Measurements from ENCODE around the gene LRMDA.

LRMDA gene

GRCh38 chr10:75451831-75452230, 20.4 kb downstream of the LRMDA start:
- H3K9ac ChIP-seq (ENCODE audit: low read depth, low read length) = no peak overlapping the region
- H3K4me3 ChIP-seq (ENCODE audit: low read length) = peak overlapping the region; percentile 41
- no peaks in the 10 kb centered on the region; the same call in 1 of the 2 replicates for H3K9me3 ChIP-seq (ENCODE audit: insufficient read depth, low read depth, low read length)
- H3K27ac ChIP-seq (ENCODE audit: low read length) = no peak overlapping the region
- H3K36me3 ChIP-seq (ENCODE audit: insufficient read depth, low read depth, low read length) = no peaks in the 10 kb centered on the region
- H3K4me1 ChIP-seq (ENCODE audit: insufficient read depth, low read length) = peaks cover 27% of the 10 kb centered on the region; the same call in 1 of the 2 replicates
- H3K27me3 ChIP-seq (ENCODE audit: insufficient read depth, low read length) = peaks cover 77% of the 10 kb centered on the region

GRCh38 chr10:75452997-75453396, 21.6 kb downstream of the LRMDA start:
- H3K4me1 ChIP-seq (ENCODE audit: insufficient read depth, low read length) = peaks cover 27% of the 10 kb centered on the region; the same call in 1 of the 2 replicates
- no peaks in the 10 kb centered on the region for H3K9me3 ChIP-seq (ENCODE audit: insufficient read depth, low read depth, low read length)
- no peak overlapping the region for H3K4me3 ChIP-seq (ENCODE audit: low read length)
- H3K27me3 ChIP-seq (ENCODE audit: insufficient read depth, low read length) = peaks cover 77% of the 10 kb centered on the region
- no peak overlapping the region for H3K27ac ChIP-seq (ENCODE audit: low read length)
- H3K36me3 ChIP-seq (ENCODE audit: insufficient read depth, low read depth, low read length) = no peaks in the 10 kb centered on the region
- no peak overlapping the region for H3K9ac ChIP-seq (ENCODE audit: low read depth, low read length)

- H3K9ac ChIP-seq (ENCODE audit: low read depth, low read length) = no peak overlapping the region
- H3K9me3 ChIP-seq (ENCODE audit: insufficient read depth, low read depth, low read length) = no peaks in the 10 kb centered on the region
- no peaks in the 10 kb centered on the region for H3K36me3 ChIP-seq (ENCODE audit: insufficient read depth, low read depth, low read length)
- H3K4me1 ChIP-seq (ENCODE audit: insufficient read depth, low read length) = peaks cover 13% of the 10 kb centered on the region
- no peak overlapping the region for H3K4me3 ChIP-seq (ENCODE audit: low read length)
- no peak overlapping the region for H3K27ac ChIP-seq (ENCODE audit: low read length)
- peaks cover 48% of the 10 kb centered on the region for H3K27me3 ChIP-seq (ENCODE audit: insufficient read depth, low read length)
These were observed 24.7 kb downstream of the LRMDA start for GRCh38 chr10:75456122-75456521.

GRCh38 chr10:75460059-75460458, 28.6 kb downstream of the LRMDA start:
- no peaks in the 10 kb centered on the region for H3K9me3 ChIP-seq (ENCODE audit: insufficient read depth, low read depth, low read length)

GRCh38 chr10:75461672-75462649, 30.5 kb downstream of the LRMDA start:
- H3K27ac ChIP-seq (ENCODE audit: low read length) = no peak overlapping the region
- H3K9me3 ChIP-seq (ENCODE audit: insufficient read depth, low read depth, low read length) = no peaks in the 10 kb centered on the region
- no peak overlapping the region for H3K9ac ChIP-seq (ENCODE audit: low read depth, low read length)
- peaks cover 9% of the 10 kb centered on the region; the same call in 1 of the 2 replicates for H3K27me3 ChIP-seq (ENCODE audit: insufficient read depth, low read length)
- peaks cover 20% of the 10 kb centered on the region for H3K4me1 ChIP-seq (ENCODE audit: insufficient read depth, low read length)
- H3K4me3 ChIP-seq (ENCODE audit: low read length) = peak overlapping the region; percentile 35; the same call in 1 of the 2 replicates
- H3K36me3 ChIP-seq (ENCODE audit: insufficient read depth, low read depth, low read length) = no peaks in the 10 kb centered on the region

More at GRCh38 chr10:75460059-75460458, 28.6 kb downstream of the LRMDA start:
- Histone ChIP-seq H3K36me3 (ENCODE audit: insufficient read depth, low read depth, low read length) (no peaks in the 10 kb centered on the region), H3K27ac (ENCODE audit: low read length) (no peak overlapping the region), H3K4me1 (ENCODE audit: insufficient read depth, low read length) (peaks cover 19% of the 10 kb centered on the region), H3K27me3 (ENCODE audit: insufficient read depth, low read length) (peaks cover 14% of the 10 kb centered on the region; the same call in 1 of the 2 replicates), H3K4me3 (ENCODE audit: low read length) (no peak overlapping the region), H3K9ac (ENCODE audit: low read depth, low read length) (no peak overlapping the region)

GRCh38 chr10:75462865-75463264, 31.4 kb downstream of the LRMDA start:
- H3K27me3 ChIP-seq (ENCODE audit: insufficient read depth, low read length) = peaks cover 9% of the 10 kb centered on the region; the same call in 1 of the 2 replicates

GRCh38 chr10:75464478-75465449, 33.3 kb downstream of the LRMDA start:
- Histone ChIP-seq H3K9me3 (ENCODE audit: insufficient read depth, low read depth, low read length) (no peaks in the 10 kb centered on the region), H3K4me1 (ENCODE audit: insufficient read depth, low read length) (peaks cover 20% of the 10 kb centered on the region), H3K27ac (ENCODE audit: low read length) (no peak overlapping the region), H3K4me3 (ENCODE audit: low read length) (no peak overlapping the region), H3K27me3 (ENCODE audit: insufficient read depth, low read length) (peaks cover 9% of the 10 kb centered on the region; the same call in 1 of the 2 replicates), H3K9ac (ENCODE audit: low read depth, low read length) (no peak overlapping the region), H3K36me3 (ENCODE audit: insufficient read depth, low read depth, low read length) (no peaks in the 10 kb centered on the region)

More at GRCh38 chr10:75462865-75463264, 31.4 kb downstream of the LRMDA start:
- Histone ChIP-seq H3K9ac (ENCODE audit: low read depth, low read length) (no peak overlapping the region), H3K4me1 (ENCODE audit: insufficient read depth, low read length) (peaks cover 20% of the 10 kb centered on the region), H3K27ac (ENCODE audit: low read length) (no peak overlapping the region), H3K9me3 (ENCODE audit: insufficient read depth, low read depth, low read length) (no peaks in the 10 kb centered on the region), H3K36me3 (ENCODE audit: insufficient read depth, low read depth, low read length) (no peaks in the 10 kb centered on the region), H3K4me3 (ENCODE audit: low read length) (no peak overlapping the region)

- Histone ChIP-seq H3K9ac (ENCODE audit: low read depth, low read length) (no peak overlapping the region), H3K9me3 (ENCODE audit: insufficient read depth, low read depth, low read length) (no peaks in the 10 kb centered on the region), H3K36me3 (ENCODE audit: insufficient read depth, low read depth, low read length) (no peaks in the 10 kb centered on the region), H3K27me3 (ENCODE audit: insufficient read depth, low read length) (peaks cover 9% of the 10 kb centered on the region; the same call in 1 of the 2 replicates), H3K4me1 (ENCODE audit: insufficient read depth, low read length) (peaks cover 20% of the 10 kb centered on the region), H3K4me3 (ENCODE audit: low read length) (no peak overlapping the region), H3K27ac (ENCODE audit: low read length) (no peak overlapping the region)
These were observed 34.0 kb downstream of the LRMDA start for GRCh38 chr10:75465450-75465827.

GRCh38 chr10:75466001-75466400, 34.6 kb downstream of the LRMDA start:
- H3K4me3 ChIP-seq (ENCODE audit: low read length) = no peak overlapping the region
- peaks cover 20% of the 10 kb centered on the region for H3K4me1 ChIP-seq (ENCODE audit: insufficient read depth, low read length)
- H3K27ac ChIP-seq (ENCODE audit: low read length) = no peak overlapping the region
- H3K27me3 ChIP-seq (ENCODE audit: insufficient read depth, low read length) = peaks cover 9% of the 10 kb centered on the region; the same call in 1 of the 2 replicates
- no peaks in the 10 kb centered on the region for H3K36me3 ChIP-seq (ENCODE audit: insufficient read depth, low read depth, low read length)
- H3K9ac ChIP-seq (ENCODE audit: low read depth, low read length) = no peak overlapping the region
- no peaks in the 10 kb centered on the region for H3K9me3 ChIP-seq (ENCODE audit: insufficient read depth, low read depth, low read length)

GRCh38 chr10:75466886-75467285, 35.5 kb downstream of the LRMDA start:
- Histone ChIP-seq H3K9me3 (ENCODE audit: insufficient read depth, low read depth, low read length) (no peaks in the 10 kb centered on the region), H3K9ac (ENCODE audit: low read depth, low read length) (no peak overlapping the region), H3K4me1 (ENCODE audit: insufficient read depth, low read length) (peaks cover 13% of the 10 kb centered on the region; the same call in 1 of the 2 replicates), H3K4me3 (ENCODE audit: low read length) (no peak overlapping the region), H3K27ac (ENCODE audit: low read length) (no peak overlapping the region), H3K27me3 (ENCODE audit: insufficient read depth, low read length) (peaks cover 12% of the 10 kb centered on the region; the same call in 1 of the 2 replicates), H3K36me3 (ENCODE audit: insufficient read depth, low read depth, low read length) (no peaks in the 10 kb centered on the region)

- no peak overlapping the region for H3K27ac ChIP-seq (ENCODE audit: low read length)
These were observed 37.2 kb downstream of the LRMDA start for GRCh38 chr10:75468612-75469005.

More at GRCh38 chr10:75468612-75469005, 37.2 kb downstream of the LRMDA start:
- H3K4me3 ChIP-seq (ENCODE audit: low read length) = no peak overlapping the region
- no peaks in the 10 kb centered on the region for H3K9me3 ChIP-seq (ENCODE audit: insufficient read depth, low read depth, low read length)
- H3K9ac ChIP-seq (ENCODE audit: low read depth, low read length) = no peak overlapping the region
- H3K27me3 ChIP-seq (ENCODE audit: insufficient read depth, low read length) = peaks cover 12% of the 10 kb centered on the region; the same call in 1 of the 2 replicates
- no peaks in the 10 kb centered on the region for H3K36me3 ChIP-seq (ENCODE audit: insufficient read depth, low read depth, low read length)
- 0 out of 2 replicates have a peak, but pooled peaks cover 2% of the 10 kb centered on the region for H3K4me1 ChIP-seq (ENCODE audit: insufficient read depth, low read length)

All from iPS-20b (cell line).